Iris pigment epithelial cell (primary cell): ENCODE data around the gene VSIR.

Experiments
- DNase-seq: peaks from one replicate; pipeline ENCODE4 v3.0.0-alpha.2; 2011; ENCODE audit warnings: low read depth

VSIR gene

DNA sequence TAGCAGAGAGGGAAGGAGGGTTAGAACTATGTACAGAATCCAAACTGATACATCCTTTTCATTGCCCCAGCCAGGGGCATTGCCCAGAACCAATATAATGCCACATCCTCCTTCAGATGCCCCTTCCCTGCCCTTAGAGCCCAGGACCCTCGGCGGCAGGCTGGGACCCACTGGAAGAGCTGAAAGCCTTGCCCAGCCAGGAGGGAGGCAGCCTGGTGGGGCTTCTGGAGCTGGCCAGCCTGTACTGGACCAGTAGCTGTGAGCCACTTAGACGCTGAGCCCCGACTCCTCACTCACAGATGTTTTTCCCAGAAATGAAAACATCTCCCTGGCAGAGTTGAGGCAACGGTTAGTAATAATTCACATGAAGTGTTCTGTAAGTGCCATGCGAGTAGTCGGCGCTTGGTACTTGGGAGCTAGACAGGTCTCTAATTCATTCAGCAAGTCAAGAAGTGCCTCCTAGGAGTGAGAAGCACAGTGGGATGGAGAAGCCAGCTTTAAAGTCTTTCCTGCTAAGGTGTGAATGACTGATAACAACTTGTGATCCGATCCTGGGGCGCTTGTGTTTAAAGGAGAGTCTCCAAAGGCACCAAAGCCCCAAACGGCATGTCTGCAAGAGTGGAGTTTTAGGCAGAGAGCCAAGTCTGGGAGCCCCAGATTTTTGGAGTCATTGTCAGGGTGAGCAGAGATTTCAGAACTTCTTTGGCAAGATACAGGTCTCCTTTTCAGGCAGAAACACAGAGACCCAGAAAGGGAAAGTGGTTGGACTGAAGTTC, 9.8 kb downstream of the VSIR start:
- no peak for DNase-seq

DNA sequence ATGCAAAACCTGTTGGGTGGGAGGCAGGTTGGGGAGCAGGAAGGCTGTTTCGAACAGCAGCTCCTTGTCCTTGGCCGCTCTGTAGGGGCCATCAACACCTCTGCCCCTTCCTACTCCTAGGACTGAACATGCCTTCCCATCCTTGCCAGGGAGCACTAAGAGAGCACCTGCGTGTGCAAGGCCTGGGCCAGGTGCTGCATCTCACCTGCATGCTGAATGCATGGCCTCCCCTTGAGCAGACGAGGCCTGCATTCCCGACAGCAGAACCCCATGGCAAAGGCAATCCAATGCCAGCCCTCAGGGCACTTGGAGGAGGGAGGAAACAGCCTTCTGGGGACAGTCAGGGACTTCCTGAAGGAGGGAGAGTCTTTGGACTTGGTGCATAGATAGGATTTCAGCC, 11.0 kb downstream of the VSIR start:
- no peak for DNase-seq

DNA sequence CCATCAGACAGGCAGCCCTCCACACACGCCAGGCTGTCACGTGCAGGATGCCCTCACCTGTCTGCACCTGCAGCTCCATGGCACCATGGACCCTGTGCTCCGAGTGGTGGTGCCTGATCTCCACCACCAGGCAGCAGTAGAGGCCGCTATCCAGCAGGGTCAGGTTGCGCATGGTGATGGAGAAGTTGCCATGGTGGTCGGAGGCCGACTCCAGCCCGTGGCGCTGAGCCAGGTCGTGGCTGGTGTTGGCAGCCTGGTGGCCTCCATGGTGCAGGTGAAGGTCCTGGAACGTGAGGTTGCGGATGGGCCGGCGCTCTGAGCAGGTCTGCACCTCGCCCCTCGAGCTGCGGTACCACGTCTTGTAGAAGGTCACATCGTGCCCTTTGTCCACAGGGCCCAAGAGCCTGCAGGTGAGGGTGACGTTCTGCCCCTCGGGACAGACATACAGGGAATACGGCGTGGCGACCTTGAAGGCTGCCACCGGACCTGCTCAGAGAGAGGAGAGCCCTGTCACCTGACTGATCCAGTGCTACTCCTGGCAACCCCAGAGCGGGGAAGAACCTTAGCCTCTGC, 11.7 kb downstream of the VSIR start:
- DNase-seq: no peak

DNA sequence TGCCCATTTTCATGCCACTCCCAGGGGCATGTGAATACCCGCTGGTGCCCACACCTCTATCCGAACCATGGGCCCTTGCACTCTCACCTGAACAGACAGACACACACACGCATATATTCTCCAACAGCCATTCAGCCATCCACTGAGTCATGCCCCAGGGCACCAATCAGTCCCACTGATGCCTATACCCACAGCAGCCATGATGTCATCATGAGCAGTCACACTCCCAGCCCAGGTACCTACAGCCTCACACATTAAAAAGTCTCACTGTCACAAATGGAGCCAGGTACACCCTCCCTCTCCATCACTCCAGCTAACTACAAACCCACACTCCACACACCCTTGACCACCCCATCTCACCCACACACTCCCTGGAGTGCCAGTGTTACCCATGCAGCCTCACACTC, 12.2 kb downstream of the VSIR start:
- no peak for DNase-seq

DNA sequence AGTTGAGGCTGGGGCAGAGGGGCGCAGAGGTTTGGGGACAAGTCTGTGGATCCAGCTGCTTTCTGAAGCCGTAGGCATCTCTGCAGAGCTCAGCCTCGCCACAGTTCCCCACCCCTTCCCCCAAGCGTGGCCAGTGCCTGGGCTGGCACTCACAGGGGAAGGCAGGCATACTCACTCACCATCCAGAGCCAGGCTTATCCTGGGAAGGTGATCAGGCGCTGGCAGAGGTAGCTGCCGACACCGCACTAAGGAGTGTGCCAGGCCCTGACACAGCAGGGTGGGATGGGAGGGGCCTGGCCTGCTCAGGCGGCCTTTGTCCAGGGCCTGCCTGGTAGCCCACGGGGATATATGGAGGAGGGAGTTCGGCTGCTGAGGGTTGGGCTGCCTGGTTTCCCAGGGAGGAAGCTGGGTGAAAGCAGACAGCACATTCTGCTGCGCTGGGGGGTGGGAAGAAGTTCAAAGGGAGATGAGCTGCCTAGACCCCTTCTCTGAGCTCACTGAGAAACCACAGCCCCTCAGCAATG, 15.9 kb downstream of the VSIR start:
- no peak for DNase-seq

DNA sequence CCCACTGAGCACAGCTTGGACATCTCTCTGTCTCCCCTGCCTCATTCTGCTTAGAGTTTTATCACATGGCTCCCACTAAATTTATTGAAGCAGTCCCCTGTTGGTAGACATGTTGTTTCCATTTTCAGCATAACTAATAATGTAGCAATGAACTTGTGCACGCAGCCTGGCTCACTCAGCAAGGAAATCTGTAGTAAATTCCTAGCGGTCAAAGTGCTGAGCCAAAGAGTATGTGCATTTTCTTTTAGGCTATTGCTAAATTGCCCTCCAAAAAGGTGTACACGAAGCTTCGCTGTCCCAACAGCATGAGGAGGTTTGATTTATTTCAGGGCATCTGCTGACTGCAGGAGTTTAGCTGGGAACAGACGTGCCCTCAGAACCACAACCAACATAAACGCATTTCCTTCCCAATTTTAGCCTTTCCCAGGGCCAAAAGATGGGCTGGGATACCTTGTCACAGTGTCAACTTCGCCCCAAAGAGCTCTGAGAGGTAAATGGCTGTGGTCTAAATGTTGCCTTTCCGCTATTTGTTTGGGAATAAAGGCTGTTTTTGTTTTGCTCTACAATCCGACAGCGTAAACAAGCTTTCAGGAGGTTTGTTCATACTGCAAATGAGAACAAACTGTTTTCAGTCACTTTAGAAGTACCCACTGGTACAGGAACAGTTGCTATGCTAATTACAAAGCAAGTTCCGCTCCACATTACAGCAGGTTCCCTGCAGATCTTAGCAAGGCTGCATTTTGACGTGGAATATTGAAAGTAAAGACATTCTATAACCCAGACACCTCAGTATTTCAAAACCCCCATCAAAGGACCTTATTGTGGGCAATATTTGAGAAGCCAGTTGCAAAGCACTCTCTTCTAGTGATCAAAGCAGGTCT, 16.8 kb downstream of the VSIR start:
- DNase-seq: no peak

DNA sequence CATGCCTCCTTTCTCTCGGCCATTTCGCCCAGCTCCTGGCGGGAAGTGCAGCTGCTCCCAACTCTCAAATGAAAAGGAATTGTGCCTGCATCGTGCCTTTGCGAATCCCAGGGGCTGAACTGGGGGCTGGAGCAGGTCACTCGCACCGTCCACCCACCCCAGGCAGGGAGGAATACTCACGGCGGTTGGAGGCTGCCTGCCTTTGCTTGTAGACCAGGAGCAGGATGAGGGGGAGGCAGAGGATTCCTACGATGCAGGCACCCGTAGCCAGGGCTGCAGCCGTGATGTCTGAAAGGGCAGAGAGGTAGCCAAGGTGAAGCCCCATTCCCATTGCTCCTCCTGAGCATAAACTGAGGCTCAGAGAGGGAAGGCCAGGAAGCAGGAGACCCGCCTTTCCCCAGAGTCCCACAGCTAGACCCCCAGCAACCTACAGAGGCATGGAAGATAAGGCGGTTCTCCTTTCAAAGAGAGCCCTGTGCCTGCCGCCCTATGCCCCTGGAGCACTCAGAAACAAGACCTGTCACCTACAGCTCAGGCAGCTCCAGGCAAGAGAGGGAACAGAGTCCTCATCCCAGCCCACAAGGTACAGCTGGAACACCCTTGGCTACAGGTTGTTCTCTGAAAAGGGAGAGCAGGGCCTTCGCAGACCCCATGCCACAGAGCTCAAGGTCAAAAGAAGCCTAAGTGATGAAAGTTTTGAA, 18.0 kb downstream of the VSIR start:
- DNase-seq: no peak

DNA sequence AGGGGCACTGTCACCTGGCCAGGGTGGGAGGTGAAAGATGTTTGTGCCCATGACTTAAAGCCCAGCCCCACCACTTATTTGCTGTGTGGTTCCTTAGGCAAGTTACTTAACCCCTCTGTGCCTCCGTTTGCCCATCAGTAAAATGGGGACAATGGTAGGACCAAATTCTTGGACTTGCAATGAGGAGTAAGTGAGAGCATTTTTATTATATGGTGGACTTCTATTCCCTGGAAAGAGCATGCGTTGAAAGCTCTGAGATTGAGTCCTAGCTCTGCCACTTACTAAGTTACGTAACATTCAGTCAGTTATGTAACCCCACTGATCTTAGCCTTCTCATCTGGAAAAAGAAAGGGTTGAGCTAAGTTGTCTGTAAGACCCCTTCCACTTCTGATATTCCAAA, 18.8 kb downstream of the VSIR start:
- no peak for DNase-seq

DNA sequence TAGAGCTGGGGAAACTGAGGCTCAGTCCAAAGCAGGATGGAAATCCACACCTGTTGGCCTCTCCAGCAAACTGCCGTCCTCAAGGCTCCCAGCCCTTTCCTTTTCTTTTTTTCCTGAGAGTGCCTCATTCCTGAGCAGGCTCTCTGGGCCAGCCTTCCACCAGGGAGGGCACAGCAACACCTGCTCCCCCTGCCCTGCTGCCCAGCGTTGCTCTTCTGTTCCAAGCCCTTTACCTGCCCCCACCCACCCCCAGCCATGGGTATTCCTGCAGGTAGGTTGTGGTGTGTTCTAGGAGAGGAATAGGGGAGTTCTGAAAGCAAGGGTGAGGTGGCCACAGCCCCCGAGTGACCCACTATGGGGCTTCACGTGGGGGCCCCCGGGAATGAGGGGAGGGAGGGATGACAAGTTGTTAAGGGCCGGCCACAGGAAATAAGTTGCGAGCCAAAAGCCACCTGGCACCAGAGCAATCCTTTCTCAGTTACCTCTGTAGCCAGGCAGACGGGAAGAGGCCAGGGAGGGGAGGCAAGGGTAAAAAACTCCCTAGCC, 19.3 kb downstream of the VSIR start:
- DNase-seq: no peak

DNA sequence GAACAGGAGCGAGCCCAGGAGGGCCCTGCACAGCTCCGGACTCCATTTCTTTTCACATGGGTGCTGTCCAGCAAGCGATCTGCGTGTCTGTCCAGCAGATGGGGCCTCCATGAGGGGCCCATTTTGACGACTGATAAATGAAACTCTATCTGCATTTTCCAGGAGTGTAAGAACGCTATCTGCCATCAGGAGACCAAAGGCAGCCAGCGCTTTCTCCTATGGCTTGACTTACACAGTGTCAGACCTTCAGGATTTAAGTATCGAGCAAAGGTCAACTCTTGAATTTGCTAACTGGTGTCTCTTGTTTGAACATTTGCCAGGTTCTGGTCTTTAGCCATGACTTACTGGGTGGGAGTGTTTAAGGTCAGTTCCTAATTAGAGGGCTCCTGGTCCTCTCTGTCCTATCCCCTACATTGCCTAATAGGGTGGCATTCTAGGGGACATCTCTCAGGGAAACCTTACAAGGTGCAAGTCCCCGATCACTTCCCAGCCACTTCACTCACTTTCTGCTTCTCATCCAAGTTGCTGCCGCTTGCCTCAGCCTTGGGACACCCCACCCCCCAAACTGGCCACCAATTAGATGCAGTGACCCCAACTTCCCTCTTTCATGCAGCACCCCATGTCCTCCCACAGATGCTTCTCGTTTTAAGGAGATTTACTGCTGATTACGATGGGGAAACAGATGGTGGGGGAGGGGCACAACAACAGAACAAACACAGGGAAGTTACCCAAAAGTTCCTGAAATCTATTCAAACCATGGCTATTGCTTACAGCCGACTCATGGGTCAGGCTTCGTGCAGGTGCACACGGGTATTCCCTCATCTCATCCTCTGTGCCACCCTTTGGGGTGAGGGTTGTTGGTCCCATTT, 20.0 kb downstream of the VSIR start:
- no peak for DNase-seq

DNA sequence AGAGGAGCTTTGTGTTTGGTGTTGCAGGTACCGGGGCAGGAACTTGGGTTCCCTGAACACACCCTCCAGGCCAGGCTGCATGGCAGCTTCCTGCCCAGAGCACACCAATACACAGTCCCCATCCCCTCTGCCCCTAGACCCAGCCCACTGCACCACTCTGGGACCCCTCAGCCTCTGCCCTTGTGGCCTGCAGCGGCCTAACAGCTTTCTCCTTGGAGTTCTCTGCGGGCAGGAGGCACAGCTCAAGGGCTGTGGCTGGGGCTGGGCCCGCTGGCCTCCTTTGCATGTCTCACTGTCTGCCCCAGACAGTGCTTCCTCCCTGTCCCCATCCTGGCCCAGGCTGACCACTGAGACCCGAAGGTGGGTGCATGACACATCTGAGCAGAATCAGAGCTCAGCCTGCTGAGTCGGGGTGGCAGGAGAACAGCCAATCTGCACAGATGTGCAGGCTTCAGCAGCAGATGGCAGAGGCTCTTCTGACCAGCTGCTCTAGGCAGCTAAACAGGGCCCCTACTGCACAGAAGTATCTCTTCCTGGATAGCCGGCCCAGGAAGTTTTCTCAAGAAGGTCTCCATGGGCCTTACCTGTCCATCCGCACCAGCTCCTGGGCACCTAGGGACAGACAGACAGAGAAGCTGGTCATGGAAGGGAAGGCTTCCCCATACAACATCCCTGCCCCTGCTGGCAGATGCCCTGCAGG, 20.8 kb downstream of the VSIR start:
- DNase-seq: no peak

DNA sequence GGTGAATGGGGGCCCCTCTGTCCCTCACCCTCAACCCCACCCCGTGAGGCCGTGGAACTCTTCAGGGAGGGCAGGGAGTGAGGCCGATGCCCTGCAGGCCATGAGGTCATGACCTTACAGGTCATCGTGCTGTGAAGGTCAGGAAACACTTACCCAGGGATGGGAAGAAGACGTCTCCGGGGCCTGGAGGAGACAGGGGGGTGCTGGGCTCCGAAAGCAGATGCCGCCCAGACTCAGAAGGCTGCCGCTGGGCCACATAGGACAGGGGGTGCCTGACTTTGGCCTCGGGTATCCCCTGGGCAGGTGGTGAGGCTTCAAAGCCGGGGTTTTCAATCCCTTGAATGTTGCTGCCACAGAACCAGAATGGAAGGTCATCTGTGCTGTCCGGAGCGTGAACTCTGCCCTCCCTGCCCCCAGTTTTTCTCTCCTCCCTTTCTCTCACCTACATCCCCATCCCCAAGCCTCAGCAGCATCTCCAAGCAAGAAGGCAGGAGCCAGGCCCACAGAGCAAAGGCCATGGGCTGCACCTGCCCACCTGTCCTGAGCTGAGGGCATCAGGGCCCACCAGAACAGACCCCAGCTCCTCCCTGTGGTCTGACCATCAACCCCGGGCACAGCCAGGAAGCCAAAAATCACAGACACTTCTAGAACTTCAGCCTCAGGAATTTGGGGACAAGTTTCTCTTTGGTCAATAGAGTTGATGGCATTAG, 21.6 kb downstream of the VSIR start:
- no peak for DNase-seq

DNA sequence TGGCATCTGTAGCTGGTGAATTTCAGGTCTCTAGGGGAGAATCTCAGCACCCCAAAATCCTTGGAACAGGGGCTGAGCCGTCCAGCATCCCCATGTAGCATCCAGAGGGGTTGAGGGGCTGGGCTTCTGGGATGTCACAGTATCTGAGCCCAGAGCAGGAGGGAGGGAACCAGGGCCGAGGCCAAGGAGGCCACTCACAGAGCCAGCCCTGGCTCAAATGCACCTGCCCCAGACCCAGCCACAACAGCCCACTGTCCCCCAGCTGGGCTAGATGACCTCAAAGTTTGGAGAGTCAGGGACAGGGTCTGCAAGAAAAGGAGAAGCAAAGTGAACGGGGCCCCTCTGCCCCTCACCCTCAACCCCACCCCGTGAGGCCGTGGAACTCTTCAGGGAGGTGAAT, 22.3 kb downstream of the VSIR start:
- DNase-seq: no peak

DNA sequence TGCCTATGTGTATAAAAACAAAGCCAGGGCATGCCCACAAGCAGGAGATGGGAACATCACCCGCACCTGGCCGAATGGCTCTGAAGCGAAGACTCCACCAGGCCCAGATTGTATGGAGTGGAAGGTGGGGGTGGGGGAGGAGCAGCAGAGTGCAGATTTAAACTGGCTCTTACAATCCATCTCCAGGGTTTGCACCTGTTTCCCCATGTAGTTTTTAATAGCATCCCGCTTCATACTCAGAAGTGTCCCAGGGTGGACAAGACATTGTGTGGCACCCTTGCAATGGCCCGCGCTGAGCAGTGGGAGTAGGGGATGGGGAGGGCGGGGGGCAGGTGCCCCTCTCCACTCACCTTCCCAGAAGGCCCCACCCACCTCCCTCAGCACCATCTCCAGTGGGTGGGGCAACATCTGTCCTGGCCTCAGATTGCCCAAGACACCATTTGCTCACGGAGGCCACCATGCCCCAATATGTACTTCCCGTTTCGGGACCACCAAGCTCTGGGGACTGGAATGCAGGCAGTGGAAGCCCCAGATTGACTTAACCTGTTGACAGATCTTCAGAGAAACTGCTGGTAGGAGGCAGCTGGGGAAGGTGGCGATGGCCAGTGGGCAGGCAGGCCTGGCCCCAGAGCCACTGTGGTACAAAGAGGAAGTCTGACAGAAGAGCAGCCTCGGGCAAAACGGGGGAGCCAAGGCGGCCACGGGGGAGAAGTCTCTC, 23.0 kb downstream of the VSIR start:
- DNase-seq: no peak

DNA sequence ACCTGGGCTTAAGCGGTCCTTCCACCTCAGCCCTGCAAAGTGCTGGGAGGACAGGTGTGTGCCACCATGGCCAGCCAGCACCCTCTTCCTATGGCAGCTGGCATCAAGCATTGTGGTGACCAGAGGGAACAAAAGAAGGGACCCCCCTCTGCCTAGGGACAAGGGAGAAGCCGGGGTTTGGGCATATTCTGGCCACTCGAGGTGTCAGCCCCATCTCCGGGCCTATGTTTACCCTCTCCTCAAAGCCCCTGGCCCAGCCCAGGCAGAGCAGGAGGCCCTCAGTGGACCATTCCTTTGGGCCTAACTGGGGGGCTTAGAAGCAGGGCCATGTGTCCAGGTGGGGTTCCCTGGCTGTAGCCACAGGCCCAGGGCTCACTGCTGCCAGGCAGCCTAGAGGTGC, 23.9 kb downstream of the VSIR start:
- DNase-seq: no peak

DNA sequence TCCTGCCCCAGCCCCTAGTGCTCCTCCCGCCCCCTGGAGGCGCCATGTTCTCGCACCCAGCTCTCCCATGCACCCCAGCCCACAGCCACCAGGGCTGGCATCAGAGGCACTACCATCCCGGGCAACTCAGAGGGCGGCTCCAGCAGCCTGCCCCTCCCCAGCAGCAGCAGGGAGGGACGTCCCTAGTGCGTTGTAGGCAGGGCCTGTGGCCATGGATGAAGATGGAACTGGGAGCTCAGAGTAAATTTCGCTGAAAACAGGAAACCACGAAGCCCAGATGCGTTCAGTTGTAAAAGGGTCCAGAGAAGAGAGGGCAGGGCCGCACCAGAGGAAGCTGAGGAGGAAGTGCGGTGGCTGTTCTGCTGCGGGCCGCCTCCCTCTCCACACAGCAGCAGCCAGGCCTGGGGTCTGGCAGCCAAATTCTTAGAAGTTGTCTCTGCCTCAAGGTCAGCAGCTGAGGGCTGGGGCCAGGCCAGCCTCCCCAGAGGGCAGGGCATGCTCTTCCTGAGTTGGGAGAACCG, 24.6 kb downstream of the VSIR start:
- no peak for DNase-seq

DNA sequence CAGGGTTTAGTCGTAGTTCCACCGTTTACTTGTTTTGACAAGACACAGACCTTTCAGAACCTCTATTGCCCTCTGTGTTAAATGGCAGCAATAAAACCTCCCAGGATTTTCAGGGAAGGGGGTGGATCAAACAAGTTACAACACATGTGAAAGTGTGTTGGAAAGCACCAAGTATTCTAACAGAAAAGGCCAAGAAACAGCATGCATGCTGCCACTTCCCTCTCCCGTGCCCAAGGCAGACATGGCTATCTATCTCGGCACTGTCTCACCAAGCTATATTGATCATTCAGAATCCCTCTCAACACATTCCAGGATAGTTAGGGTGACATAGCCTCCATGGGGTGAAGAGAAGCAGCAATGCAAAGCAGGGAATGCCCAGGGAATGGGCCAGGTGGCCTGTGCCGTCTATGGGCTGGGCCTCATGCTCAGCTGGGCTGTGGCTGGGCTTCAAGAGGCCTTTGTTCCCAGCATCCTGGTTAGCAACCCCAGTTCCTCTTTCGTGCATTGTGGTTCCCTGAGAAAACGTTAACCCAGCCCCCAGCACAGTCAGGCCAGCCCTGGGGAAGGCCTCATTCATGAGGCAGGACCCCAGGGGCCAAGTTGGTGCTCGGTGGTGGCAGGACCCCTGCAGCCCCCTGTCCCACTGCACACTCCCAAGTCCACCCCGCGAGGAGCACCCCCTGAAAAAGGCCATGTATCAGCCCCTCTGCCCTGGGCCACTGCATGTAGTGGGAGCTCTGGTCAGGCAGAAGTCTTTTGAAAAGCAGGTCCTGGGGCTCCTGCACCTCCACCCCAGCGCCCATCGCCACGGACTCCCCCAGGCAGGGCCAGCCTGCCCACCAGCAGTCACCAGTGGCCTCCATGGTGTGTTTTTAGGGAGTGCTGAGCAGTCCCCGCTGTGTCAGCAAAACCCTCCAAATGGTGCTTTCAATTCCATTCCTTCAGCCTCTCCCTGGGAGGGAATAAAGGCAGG, 25.5 kb downstream of the VSIR start:
- DNase-seq: no peak
